ENCODE data around the gene LGALS7B. TPM values are rescaled to one million over a fixed set of nuclear protein-coding genes. Genes with fewer than 3 reads are reported as not detected.

Gene LGALS7B
- total and polyA plus RNA-seq, 2 of the 8 experiments (the other 6 are each of a cell fraction or from before 2014, with no cell fraction given): 3.6 TPM; not detected in 1

- CTCF ChIA-PET (ENCODE audit: partially characterized antibody): interaction anchor here (0.8 to 1.4 kb wide), 5 partner anchors 9 to 53 kb away, joined by 3 to 8 read pairs (median 4); no protein-coding TSS in a partner anchor
- H3K14ac ChIP-seq (ENCODE audit: insufficient read length): no peak overlapping the region
- FAIRE-seq (no peak), DNase-seq (ENCODE audit: low read depth in 1 of 2, low spot score in 2 of 2) (no peak)
- H3K79me2 ChIP-seq (ENCODE audit: control insufficient read depth in 1 of 2, insufficient read depth in 2 of 2, low read length in 2 of 2): no peaks in the 10 kb centered on the region
- H3K27me3 ChIP-seq (replicated peaks in 1 of 4; ENCODE audit: control insufficient read depth in 3 of 4, extremely low read depth in 1 of 4, insufficient read depth in 3 of 4, low read length in 3 of 4): no peaks in the 10 kb centered on the region
- H2AFZ ChIP-seq (ENCODE audit: low read length): no peak overlapping the region
- no peak overlapping the region for H2BK20ac ChIP-seq (ENCODE audit: low read length)
- no peak overlapping the region for H2AK5ac ChIP-seq (ENCODE audit: low read depth, low read length)
- H3K23me2 ChIP-seq (ENCODE audit: low read depth, low read length): peaks cover 8% of the 10 kb centered on the region
- no peak overlapping the region for H2BK15ac ChIP-seq (ENCODE audit: low read length)
- no peak overlapping the region for H4K5ac ChIP-seq (ENCODE audit: insufficient read length, low read depth, low read length)
- H3K27ac ChIP-seq (ENCODE audit: low read depth, low read length): no peak overlapping the region
- 92% methylated on average over 6 of the region's 6 CpGs; no CpG with 5 or more reads in 1 of the 2 experiments for WGBS, 2 experiments (ENCODE audit: extremely low coverage in 1 of 2, insufficient coverage in 1 of 2, insufficient read length in 1 of 2, insufficient replicate concordance in 2 of 2, low coverage in 1 of 2, low lambda C conversion rate in 2 of 2, missing lambda C conversion rate in 1 of 2)
- H3K56ac ChIP-seq (replicated peaks; ENCODE audit: insufficient read length, low read depth, low read length): no peak overlapping the region
- peaks cover 0 to 6% (median 1%) of the 10 kb centered on the region in 4 experiments; a peak in 1 of 7 replicates for H3K4me1 ChIP-seq (replicated peaks in 1 of 4; ENCODE audit: control insufficient read depth in 3 of 4, insufficient read depth in 4 of 4, low read length in 3 of 4)
- H2BK120ac ChIP-seq (replicated peaks; ENCODE audit: low read depth, low read length): no peak overlapping the region
- no peak overlapping the region for H3K4me2 ChIP-seq (ENCODE audit: insufficient read depth in 1 of 2, low read depth in 2 of 2, low read length in 2 of 2)
- H3K79me1 ChIP-seq (ENCODE audit: low read depth, low read length): 0 out of 2 replicates have a peak, but pooled peaks cover 2% of the 10 kb centered on the region
- POLR2A ChIA-PET (ENCODE audit: partially characterized antibody): interaction anchor here (0.6 to 14.2 kb wide), 17 partner anchors 10 to 236 kb away, joined by 3 to 376 read pairs (median 5); partner anchors contain the start of gene HNRNPL
- H3K4ac ChIP-seq (replicated peaks; ENCODE audit: insufficient read length, low read depth, low read length): no peak overlapping the region
- no peaks in the 10 kb centered on the region for H3K9me3 ChIP-seq (ENCODE audit: insufficient read depth in 2 of 2, low read depth in 1 of 2, low read length in 1 of 2)
- H3K9ac ChIP-seq (replicated peaks in 1 of 4; ENCODE audit: extremely low read depth in 1 of 4, low read depth in 3 of 4, low read length in 3 of 4): no peak overlapping the region
- H2BK12ac ChIP-seq (ENCODE audit: low read depth, low read length): no peak overlapping the region
- no peak overlapping the region for H3K23ac ChIP-seq (ENCODE audit: insufficient read length)
- H3K18ac ChIP-seq (ENCODE audit: extremely low read depth, low read length): no peak overlapping the region; the same call in 1 of the 2 replicates
- no peak overlapping the region for H4K91ac ChIP-seq (replicated peaks; ENCODE audit: insufficient read length, low read length)
- no peak overlapping the region for H4K8ac ChIP-seq (ENCODE audit: extremely low read depth, insufficient read depth, low read length)
- no peak overlapping the region for H2BK5ac ChIP-seq (ENCODE audit: low read depth, low read length)
- peaks cover 35 to 51% (median 41%) of the 10 kb centered on the region in 4 experiments for H3K36me3 ChIP-seq (ENCODE audit: control insufficient read depth in 2 of 4, insufficient read depth in 4 of 4, low read length in 3 of 4)
- H4K20me1 ChIP-seq (replicated peaks in 1 of 2; ENCODE audit: control insufficient read depth in 1 of 2, insufficient read depth in 2 of 2, low read length in 2 of 2): peaks cover 8 to 18% of the 10 kb centered on the region in 2 experiments
- no peak overlapping the region for H3K4me3 ChIP-seq (ENCODE audit: extremely low read depth in 1 of 4, insufficient read depth in 2 of 4, low read depth in 3 of 4, low read length in 4 of 4)
- TF ChIP-seq ASH2L (IDR thresholded peaks at IDR 0.05; ENCODE audit: low read length) (no peak), BACH1 (IDR thresholded peaks at IDR 0.05; ENCODE audit: low read length) (no peak), GTF2F1 (IDR thresholded peaks at IDR 0.05; ENCODE audit: borderline replicate concordance, low read depth, low read length) (no peak), SIX5 (IDR thresholded peaks at IDR 0.05; ENCODE audit: low read depth, low read length) (no peak), CHD1 (IDR thresholded peaks at IDR 0.05; ENCODE audit: low read depth, low read length) (no peak), NRF1 (IDR thresholded peaks at IDR 0.05; ENCODE audit: low read depth, low read length) (no peak), GABPA (IDR thresholded peaks at IDR 0.05; ENCODE audit: borderline replicate concordance, insufficient read depth, low read length) (no peak)
Measured at GRCh38 chr19:38834590-38834989, 45.6 kb downstream of the LGALS7B start.
